Naive thymus-derived CD4-positive, alpha-beta T cell (primary cell): ENCODE measurements around the gene CLEC2B. TPM values are rescaled to one million over a fixed set of nuclear protein-coding genes. Genes with fewer than 3 reads are reported as not detected.

Source experiments
- ATAC-seq: fragments of 150-1000 bp; cut with Tn5 transposase; 2 replicates; pipeline ENCODE4 v1.10.0; 2021; ENCODE audit warnings: mild to moderate bottlenecking, moderate library complexity
- CTCF ChIA-PET: fragments of 350-600 bp; sonication (Branson Sonifier 250); formaldehyde crosslinking; loops from one replicate; lab custom pipeline; 2021; ENCODE audit warnings: antibody characterized with exemption; lab: Charles Lee
- POLR2A ChIA-PET: fragments of 350-600 bp; sonication (Branson Sonifier 250); formaldehyde crosslinking; loops from one replicate; lab custom pipeline; 2021; ENCODE audit warnings: antibody characterized with exemption, inconsistent platforms; lab: Charles Lee
- DNase-seq, 9 donors: peaks; one replicate each; pipeline versions ENCODE4 v3.0.0 to v3.0.0-alpha.2; 2020 to 2022; ENCODE audit warnings: mixed read lengths in 1 of 9
- H3K27ac ChIP-seq: one replicate; pipeline ENCODE4 v1.7.0; 2013; ENCODE audit warnings: mild to moderate bottlenecking, low read depth, low read length, moderate library complexity
- H3K27me3 ChIP-seq, 2 donors: one replicate each; pipeline ENCODE4 v1.7.0; 2013; ENCODE audit warnings: low read length in 2 of 2, mild to moderate bottlenecking in 2 of 2, moderate library complexity in 2 of 2; ENCODE audit not compliant: control insufficient read depth in 2 of 2, insufficient read depth in 2 of 2
- H3K36me3 ChIP-seq, 3 experiments: 1 replicate in 2 of 3; 2 replicates in 1 of 3; pipeline ENCODE4 v1.7.0; 2013; ENCODE audit warnings: low read length in 3 of 3, mild to moderate bottlenecking in 3 of 3, moderate library complexity in 1 of 3; ENCODE audit not compliant: insufficient read depth in 3 of 3, control insufficient read depth in 2 of 3
- H3K4me1 ChIP-seq, 2 donors: one replicate each; pipeline ENCODE4 v1.7.0; 2013; ENCODE audit warnings: low read length in 2 of 2, mild to moderate bottlenecking in 2 of 2, moderate library complexity in 1 of 2; ENCODE audit not compliant: control insufficient read depth in 2 of 2, insufficient read depth in 2 of 2
- H3K4me3 ChIP-seq: 2 replicates; pipeline ENCODE4 v1.7.0; 2013; ENCODE audit warnings: mild to moderate bottlenecking, low read length
- H3K9me3 ChIP-seq, 3 experiments: 1 replicate in 2 of 3; 2 replicates in 1 of 3; pipeline ENCODE4 v1.7.0; 2013; ENCODE audit warnings: low read length in 3 of 3; ENCODE audit not compliant: control insufficient read depth in 2 of 3
- H3K27ac Mint-ChIP-seq, 9 donors: one replicate each; pipeline ENCODE4 v1.8.0; 2020 to 2022; ENCODE audit warnings: mixed read lengths in 9 of 9, mild to moderate bottlenecking in 8 of 9, moderate library complexity in 5 of 9, inconsistent platforms in 2 of 9
- H3K27me3 Mint-ChIP-seq, 5 donors: one replicate each; pipeline ENCODE4 v1.8.0; 2021 to 2022; ENCODE audit warnings: mixed read lengths in 5 of 5, mild to moderate bottlenecking in 1 of 5
- H3K36me3 Mint-ChIP-seq, 5 donors: one replicate each; pipeline ENCODE4 v1.8.0; 2020 to 2022; ENCODE audit warnings: mixed read lengths in 5 of 5, mild to moderate bottlenecking in 3 of 5, inconsistent platforms in 1 of 5
- H3K4me1 Mint-ChIP-seq, 7 donors: one replicate each; pipeline ENCODE4 v1.8.0; 2020 to 2022; ENCODE audit warnings: mixed read lengths in 7 of 7, mild to moderate bottlenecking in 3 of 7, inconsistent platforms in 1 of 7
- H3K4me3 Mint-ChIP-seq, 10 donors: one replicate each; pipeline ENCODE4 v1.8.0; 2020 to 2022; ENCODE audit warnings: mild to moderate bottlenecking in 10 of 10, mixed read lengths in 10 of 10, moderate library complexity in 6 of 10, inconsistent platforms in 2 of 10
- H3K9me3 Mint-ChIP-seq, 11 donors: one replicate each; pipeline ENCODE4 v1.8.0; 2020 to 2022; ENCODE audit warnings: mixed read lengths in 11 of 11, mild to moderate bottlenecking in 4 of 11, inconsistent platforms in 1 of 11, moderate library complexity in 1 of 11
- intact Hi-C, 2 donors: fragments of 100-400 bp; cut with micrococcal nuclease; formaldehyde crosslinking; loops; one replicate each; pipeline ENCODE4 v1.15.1; 2023
- polyA plus RNA-seq, 2 donors: library from polyadenylated mRNA; unstranded; fragments of 300-500 nt; fragmentation: Illumina TruSeq; gene quantifications; one replicate each; pipeline ENCODE4 v1.2.3, GENCODE V29; 2021
- total RNA-seq, 6 experiments: library from RNA in 5 of 6; stranded (reverse) in 5 of 6; gene quantifications; 1 replicate in 5 of 6; 2 replicates in 1 of 6; pipeline ENCODE4 v1.2.3 and lab custom pipeline; 2021 to 2026

Gene CLEC2B
- total and polyA plus RNA-seq, 7 experiments from 2014 or later: 22.1 to 86.8 (median 71.7) TPM

DNA sequence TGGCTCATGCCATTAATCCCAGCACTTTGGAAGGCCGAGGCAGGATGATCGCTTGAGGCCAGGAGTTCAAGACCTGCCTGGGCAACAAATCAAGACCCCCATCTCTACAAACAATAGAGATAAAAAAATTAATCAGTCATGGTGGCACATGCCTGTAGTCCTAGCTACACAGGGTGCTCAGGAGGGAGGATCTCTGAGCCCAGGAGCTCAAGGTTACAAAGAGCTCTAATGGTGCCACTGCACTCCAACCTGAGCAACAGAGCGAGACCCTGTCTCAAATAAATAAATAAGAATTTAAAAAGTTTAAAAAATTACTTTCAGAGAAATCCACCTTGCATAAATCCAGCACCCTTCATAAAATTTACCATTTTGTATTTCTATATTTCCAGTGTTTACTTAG is 39.7 kb downstream of the CLEC2B start:
- DNase-seq (no peak), ATAC-seq (no peak)
- Mint-ChIP-seq H3K36me3 (no peaks in the 10 kb centered on the region), H3K9me3 (peaks cover 0 to 2% (median 0%) of the 10 kb centered on the region in 11 donors), H3K27ac (no peak overlapping the region), H3K4me1 (peaks cover 0 to 4% (median 0%) of the 10 kb centered on the region in 7 donors), H3K27me3 (peaks cover 0 to 35% (median 0%) of the 10 kb centered on the region in 5 donors), H3K4me3 (peak overlapping the region in 1 of 10 donors; percentile 80)
- Histone ChIP-seq H3K4me3 (no peak overlapping the region), H3K27me3 (no peaks in the 10 kb centered on the region), H3K9me3 (no peaks in the 10 kb centered on the region), H3K27ac (no peak overlapping the region), H3K4me1 (no peaks in the 10 kb centered on the region), H3K36me3 (no peaks in the 10 kb centered on the region)
- CTCF ChIA-PET: no interaction called here
- intact Hi-C loops: no loop called here
- POLR2A ChIA-PET: no interaction called here

DNA sequence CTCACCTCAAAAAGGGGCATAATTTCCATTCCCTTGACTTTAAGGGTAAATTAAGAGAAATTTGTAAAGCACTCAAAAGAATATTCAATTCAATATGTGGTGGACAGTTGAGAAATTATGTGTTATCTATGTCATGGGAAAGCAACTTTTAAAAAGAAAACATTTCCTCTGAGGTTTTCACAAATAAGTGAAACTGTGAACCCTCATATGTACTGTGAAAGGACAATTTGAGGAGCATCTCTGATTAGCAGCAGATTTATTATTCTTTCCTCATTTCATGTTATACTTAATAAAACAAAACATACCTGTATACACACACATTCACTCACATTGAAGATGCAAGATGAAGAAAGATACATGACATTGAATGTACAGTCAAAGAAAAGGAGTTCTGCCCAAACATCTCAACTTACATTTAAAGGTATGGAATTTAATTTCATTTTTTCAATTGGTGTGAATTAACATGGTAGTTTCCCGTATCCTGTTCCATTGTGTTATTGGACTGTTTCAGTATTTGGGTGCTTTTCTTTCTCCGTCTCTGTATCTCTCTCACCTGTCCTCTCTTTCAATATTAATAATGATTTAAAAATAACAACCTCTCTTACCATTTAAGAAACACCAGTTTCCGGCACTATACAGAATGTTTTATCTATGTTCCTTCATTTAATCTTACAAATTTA is 41.8 kb downstream of the CLEC2B start, which contains the start of gene KLRF1:
TSS of gene KLRF1 (plus strand) at position 273 of the 680 bp plus-strand sequence. CDS start at position 337, 64 bp downstream.
- peaks cover 0 to 6% (median 3%) of the 10 kb centered on the region in 7 donors for H3K4me1 Mint-ChIP-seq
- peak within 1 kb of the TSS in 2 of 10 donors; percentile 16 to 85 for H3K4me3 Mint-ChIP-seq
- H3K36me3 Mint-ChIP-seq: peaks cover 0 to 5% (median 0%) of the 10 kb centered on the region in 5 donors
- ChIA-PET CTCF (no interaction called here), POLR2A (no interaction called here)
- intact Hi-C loops: loop anchor here in 1 of 2 donors (1.0 kb wide), 1 partner anchor 13 kb away; no protein-coding TSS in a partner anchor
- Histone ChIP-seq H3K9me3 (no peaks in the 10 kb centered on the region), H3K27me3 (no peaks in the 10 kb centered on the region), H3K27ac (no peak within 1 kb of the TSS), H3K36me3 (no peaks in the 10 kb centered on the region), H3K4me3 (no peak within 1 kb of the TSS), H3K4me1 (no peaks in the 10 kb centered on the region)
- ATAC-seq: peak; percentile 42
- peak within 1 kb of the TSS in 1 of 9 donors; percentile 25 for H3K27ac Mint-ChIP-seq
- DNase-seq: no peak
- peaks cover 0 to 54% (median 0%) of the 10 kb centered on the region in 5 donors for H3K27me3 Mint-ChIP-seq
- H3K9me3 Mint-ChIP-seq: peaks cover 0 to 2% (median 0%) of the 10 kb centered on the region in 11 donors

DNA sequence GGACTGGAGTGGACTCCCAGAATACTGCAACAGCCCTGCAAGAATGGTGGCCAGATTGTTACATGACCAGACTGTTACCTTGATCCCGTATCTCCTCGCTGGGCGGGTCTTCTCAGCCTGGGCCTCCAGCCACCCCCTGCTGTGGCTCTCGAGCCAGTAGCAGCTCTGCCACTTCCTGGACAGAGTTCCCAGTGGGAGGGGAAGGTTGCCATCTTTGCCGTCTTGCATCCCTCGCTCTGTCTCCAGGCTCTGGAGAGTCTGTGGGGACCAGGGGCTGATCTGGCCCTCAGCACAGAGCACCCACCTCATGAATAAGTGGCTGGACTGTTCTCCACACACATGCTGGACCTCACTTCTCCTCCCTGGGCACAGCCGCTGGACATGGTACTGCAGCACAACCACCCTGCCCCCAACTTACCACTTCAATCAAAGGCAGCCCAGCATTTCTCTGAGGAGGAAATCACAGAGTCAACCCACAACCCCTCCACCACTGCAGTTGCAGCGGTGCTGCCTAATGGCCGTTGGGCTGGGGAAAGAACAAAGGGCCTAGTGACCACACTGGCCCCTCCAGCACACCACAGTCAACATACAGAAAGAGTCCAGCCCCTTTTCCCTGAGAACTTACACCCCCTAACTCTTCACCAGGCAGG is 48.7 kb downstream of the CLEC2B start:
- Mint-ChIP-seq H3K36me3 (peaks cover 0 to 5% (median 0%) of the 10 kb centered on the region in 5 donors), H3K4me3 (peak overlapping the region in 1 of 10 donors; percentile 60), H3K9me3 (peaks cover 0 to 7% (median 0%) of the 10 kb centered on the region in 11 donors), H3K4me1 (peaks cover 0 to 21% (median 6%) of the 10 kb centered on the region in 7 donors), H3K27ac (no peak overlapping the region), H3K27me3 (peaks cover 0 to 55% (median 0%) of the 10 kb centered on the region in 5 donors)
- Histone ChIP-seq H3K9me3 (no peaks in the 10 kb centered on the region), H3K27me3 (no peaks in the 10 kb centered on the region), H3K27ac (no peak overlapping the region), H3K4me1 (no peaks in the 10 kb centered on the region), H3K36me3 (no peaks in the 10 kb centered on the region), H3K4me3 (no peak overlapping the region)
- ATAC-seq (no peak), DNase-seq (no peak)
- POLR2A ChIA-PET: no interaction called here
- intact Hi-C loops: no loop called here
- CTCF ChIA-PET: interaction anchor here (0.6 kb wide), 2 partner anchors 86 to 214 kb away, joined by 3 read pairs; no protein-coding TSS in a partner anchor

DNA sequence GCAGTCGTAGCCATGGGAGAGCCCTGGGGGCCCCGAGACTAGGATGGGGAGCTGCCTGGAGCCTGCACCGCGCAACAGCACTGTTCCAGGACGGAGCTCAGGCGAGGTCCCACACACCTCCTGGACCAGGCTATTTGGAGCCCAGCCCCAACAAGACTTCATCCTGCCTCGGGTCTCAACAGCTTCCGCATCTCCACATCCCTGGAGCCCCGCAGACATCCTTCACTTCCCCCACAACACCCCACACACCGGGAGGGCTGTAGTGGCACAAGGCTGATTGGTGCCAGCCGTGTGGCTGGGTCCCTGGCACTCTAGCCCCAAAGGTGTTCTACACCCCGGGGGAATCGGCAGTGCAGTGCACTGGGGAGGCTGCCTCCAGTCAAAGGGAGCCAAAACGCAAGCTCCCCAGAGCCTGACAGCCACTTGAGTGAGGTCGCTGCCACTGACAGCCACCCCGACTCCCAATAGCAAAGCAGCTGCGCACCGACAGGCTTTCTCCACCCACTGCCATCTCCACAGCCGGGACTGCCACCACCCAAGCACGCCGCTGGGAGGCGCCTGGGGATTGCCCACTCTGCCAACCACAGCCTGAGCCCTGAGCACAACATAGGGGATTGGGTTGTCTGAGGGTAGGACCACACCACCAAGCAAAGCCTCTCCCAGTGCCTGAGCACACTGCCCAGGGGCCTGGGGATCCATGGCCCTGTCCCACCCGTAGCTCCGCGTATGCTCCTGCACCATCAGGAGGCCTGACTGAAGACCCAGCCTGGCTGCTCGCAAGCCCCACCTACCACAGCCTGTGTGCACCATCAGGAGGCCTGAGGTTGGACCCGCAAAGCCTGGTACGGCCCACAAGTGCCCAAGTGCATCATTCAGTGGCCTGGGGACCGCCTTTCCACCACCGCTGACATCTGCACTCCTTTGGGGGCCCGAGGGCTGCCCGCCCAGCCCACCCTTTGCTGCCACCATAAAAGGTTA is 55.0 kb downstream of the CLEC2B start:
- DNase-seq (peak; percentile 85 to 98 (median 94)), ATAC-seq (peak; percentile 99)
- POLR2A ChIA-PET: interaction anchor here (0.6 to 4.0 kb wide), 12 partner anchors 15 to 377 kb away, joined by 3 to 25 read pairs (median 5); partner anchors contain the start of genes CD69, CLEC2A and CLEC2B
- peak overlapping the region; percentile 75 to 97 (median 90) for H3K27ac Mint-ChIP-seq
- Histone ChIP-seq H3K9me3 (no peaks in the 10 kb centered on the region), H3K36me3 (no peaks in the 10 kb centered on the region), H3K27ac (peak overlapping the region; percentile 71), H3K4me1 (no peaks in the 10 kb centered on the region), H3K27me3 (no peaks in the 10 kb centered on the region), H3K4me3 (peak overlapping the region; percentile 70)
- H3K36me3 Mint-ChIP-seq: peaks cover 0 to 2% (median 0%) of the 10 kb centered on the region in 5 donors
- H3K27me3 Mint-ChIP-seq: peaks cover 0 to 35% (median 5%) of the 10 kb centered on the region in 5 donors
- CTCF ChIA-PET: interaction anchor here (0.5 to 3.5 kb wide), 22 partner anchors 15 to 376 kb away, joined by 3 to 43 read pairs (median 4); partner anchors contain the start of gene CLEC2A
- H3K4me1 Mint-ChIP-seq: peaks cover 9 to 30% (median 14%) of the 10 kb centered on the region in 7 donors
- intact Hi-C loops: loop anchor here (1.0 to 5.0 kb wide), 14 partner anchors 13 to 377 kb away; partner anchors contain the start of genes CLEC2B (in 2 of the 2) and KLRF1 (in 1 of the 2)
- peak overlapping the region; percentile 85 to 97 (median 92) for H3K4me3 Mint-ChIP-seq
- no peaks in the 10 kb centered on the region for H3K9me3 Mint-ChIP-seq

DNA sequence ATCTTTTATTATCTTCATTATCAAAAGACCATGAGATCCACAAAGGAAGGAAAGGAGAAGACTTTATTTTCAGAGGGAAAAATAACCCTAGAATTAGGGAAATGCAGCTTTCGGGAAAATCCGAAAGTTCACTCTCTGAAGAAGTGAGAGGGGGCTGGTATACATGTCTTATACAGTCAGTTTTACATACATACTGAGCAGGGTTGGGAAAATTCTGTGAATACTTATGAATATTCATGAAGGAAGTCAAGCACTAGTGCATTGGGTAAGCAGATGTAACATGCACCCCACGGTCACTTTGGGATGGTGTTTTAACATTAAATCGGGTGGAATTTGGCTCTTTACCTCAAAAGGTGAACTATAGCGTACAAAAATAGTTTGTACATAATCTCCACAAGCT is 57.5 kb downstream of the CLEC2B start:
- DNase-seq (no peak), ATAC-seq (no peak)
- intact Hi-C loops: loop anchor here (5.0 kb wide), 2 partner anchors 131 to 196 kb away; no protein-coding TSS in a partner anchor
- Mint-ChIP-seq H3K4me1 (peaks cover 6 to 27% (median 14%) of the 10 kb centered on the region in 7 donors), H3K27ac (no peak overlapping the region), H3K27me3 (peaks cover 0 to 40% (median 7%) of the 10 kb centered on the region in 5 donors), H3K4me3 (no peak overlapping the region), H3K36me3 (peaks cover 0 to 2% (median 0%) of the 10 kb centered on the region in 5 donors), H3K9me3 (no peaks in the 10 kb centered on the region)
- POLR2A ChIA-PET: interaction anchor here (1.0 to 4.0 kb wide), 2 partner anchors 56 to 115 kb away, joined by 3 to 25 read pairs; partner anchors contain the start of gene CLEC2B
- Histone ChIP-seq H3K4me1 (no peaks in the 10 kb centered on the region), H3K9me3 (no peaks in the 10 kb centered on the region), H3K36me3 (no peaks in the 10 kb centered on the region), H3K27me3 (no peaks in the 10 kb centered on the region), H3K27ac (no peak overlapping the region), H3K4me3 (no peak overlapping the region)
- CTCF ChIA-PET: interaction anchor here (0.6 to 1.3 kb wide), 4 partner anchors 11 to 101 kb away, joined by 3 to 5 read pairs (median 4); no protein-coding TSS in a partner anchor
